HG03520 (cell line): ENCODE data around the gene ANXA9.

Experiments
- ATAC-seq: cut with Tn5 transposase; IDR thresholded peaks from one replicate; pipeline ENCODE4 v1.9.1; 2021; ENCODE audit warnings: mild to moderate bottlenecking, moderate library complexity; ENCODE audit not compliant: unreplicated experiment

ANXA9 gene

DNA sequence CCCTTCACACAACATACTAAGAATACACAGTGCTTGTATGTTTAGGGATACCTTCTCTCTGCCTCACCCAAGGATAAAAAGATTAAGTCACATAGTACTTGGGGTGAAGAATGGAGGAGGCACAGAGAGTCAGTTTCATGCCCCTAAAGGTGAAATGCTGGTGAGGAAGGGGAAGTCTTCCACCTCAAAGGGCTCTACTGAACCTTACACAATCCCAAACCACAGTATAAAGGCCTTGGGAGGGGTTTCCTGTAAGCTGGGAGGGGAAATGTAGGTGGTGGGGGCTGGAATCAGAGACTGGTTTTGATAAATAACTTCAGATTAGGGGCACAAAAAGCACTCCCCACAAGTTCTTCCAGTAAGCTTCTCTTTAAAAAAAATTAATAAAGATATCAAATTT lies 21.1 kb downstream of the ANXA9 start:
- no peak for ATAC-seq

DNA sequence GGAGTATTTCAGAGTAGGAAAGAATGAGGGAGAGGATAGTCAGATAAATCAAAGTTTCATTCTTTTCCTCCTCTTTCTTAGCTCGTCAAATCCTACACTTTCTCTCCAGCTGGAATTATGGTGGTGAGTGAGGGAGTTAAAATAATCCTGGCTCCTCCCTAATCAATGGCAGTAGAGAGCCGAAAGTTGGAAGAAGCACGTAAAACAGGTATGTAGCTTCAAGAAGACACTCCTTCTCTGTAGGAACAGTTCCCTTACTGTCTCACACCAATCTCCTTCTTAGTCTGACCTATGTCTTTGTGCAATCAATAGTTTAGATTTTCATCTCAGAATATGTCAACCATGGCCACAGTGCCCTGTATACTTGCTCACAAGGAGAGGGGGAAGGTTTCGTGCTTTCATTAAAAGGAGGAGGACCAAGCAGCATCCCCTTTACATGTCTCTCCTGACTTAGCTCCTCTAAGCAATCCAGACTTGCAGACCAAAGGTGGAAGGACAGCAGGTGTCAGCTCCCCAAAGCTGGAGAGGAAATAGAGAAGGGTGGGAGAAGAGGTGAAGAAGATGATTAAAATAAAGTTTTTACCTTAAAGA lies 23.7 kb downstream of the ANXA9 start:
- ATAC-seq, result no peak

DNA sequence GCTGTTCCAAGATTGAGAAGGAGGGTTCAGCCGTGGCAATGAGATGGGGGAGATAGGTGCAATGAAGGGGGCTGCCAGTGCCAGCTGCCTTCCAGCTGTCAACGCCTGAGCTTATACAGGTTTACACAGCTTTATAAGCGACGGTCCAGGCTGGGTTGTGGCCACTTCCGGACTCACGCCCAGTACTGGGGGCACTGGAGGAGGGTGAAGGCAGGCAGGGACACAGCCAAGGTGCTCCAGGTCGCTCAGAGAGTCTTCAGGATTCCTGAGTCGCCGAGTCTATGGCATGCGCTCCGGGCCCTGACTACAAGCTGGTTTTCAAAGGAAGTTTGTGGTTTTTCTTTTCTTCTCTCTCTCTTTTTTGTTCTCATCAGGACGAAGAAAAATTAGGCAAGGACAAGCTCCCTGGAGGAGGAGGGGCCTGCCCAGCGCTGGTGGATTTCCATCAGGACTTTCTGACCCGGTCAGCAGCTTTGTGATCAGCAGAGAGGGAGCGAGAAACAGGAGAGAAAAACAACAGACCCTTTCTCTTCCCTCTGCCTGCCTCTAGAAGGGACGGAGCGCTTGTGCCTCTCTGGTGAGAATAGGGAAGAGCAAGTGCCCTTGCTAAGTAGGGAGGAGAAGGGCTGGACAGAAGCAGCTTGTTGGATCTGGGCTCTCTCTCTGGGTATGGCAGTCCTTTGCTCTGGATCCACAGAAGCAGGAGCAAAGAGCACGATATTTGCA lies 24.4 kb downstream of the ANXA9 start, which contains the start of gene MINDY1:
Gene MINDY1, minus strand, starts transcription at position 576 of the 726 bp plus-strand sequence. CDS start 4,285 bp downstream, outside the sequence.
- ATAC-seq, result no peak

DNA sequence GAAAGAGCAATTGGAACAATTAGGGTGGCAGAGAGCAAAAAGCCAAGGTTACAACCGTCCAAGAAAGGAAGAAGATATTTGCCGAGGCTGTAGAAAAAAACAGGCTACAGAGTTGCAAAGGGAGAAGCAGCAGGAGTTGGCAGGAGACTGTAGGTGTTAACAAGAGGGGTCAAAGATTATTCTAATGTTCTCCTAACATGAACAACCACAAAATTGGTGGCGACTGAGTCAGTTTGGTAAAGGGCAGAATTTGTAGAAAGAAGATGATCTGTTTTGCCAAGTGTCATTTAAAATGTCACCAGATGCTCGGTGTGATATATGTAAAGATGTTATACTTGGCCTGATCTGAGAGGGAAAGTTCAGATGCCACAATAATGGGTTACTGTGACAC lies 25.8 kb downstream of the ANXA9 start:
- ATAC-seq, result no peak

DNA sequence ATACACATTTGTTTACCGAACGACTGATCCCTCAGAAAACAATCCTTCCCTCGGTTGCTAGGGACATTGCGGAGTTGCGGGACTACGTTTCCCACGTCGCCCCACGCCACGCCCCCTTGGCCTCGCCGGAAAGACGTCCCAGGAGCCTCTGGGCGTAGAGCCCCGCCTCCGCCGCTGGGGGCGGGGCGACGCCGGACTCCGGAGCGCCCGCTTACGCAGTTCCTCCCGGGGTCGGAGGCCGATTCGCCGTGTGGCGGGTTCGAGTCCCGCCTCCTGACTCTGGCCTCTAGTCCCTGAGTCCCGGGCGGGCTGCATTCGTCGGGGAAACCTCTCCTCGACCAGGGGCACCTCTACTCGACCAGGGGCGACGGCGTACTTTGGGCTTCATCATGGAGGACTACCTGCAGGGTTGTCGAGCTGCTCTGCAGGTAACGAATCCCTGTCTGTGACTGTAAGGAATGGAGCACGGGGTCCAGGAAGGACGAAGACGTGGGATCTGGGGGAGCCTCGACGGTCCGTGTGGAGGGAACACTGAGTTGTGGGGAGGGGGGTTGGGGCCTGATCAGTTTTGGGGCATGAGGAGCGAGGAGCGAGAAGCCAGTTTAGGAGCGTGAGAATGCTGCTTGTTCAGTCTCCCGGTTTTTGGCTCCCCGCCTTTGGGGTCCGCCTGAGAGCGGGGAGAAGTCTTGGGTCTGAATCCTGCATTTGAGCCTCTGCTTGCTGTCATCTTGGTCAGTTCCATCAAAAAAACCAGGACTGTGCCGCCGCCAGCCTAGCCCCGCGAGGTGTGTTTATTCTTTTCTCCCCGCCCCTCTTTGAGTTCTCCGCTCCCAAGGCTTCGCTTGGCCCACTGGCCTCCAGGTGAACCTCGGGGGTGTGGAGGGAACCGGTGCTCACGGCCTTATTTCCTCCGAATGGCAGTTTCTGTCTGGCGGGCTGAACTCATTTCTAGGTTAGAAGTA lies 26.4 kb downstream of the ANXA9 start, which contains the start of gene PRUNE1:
Gene PRUNE1, plus strand, starts transcription at position 206 of the 962 bp plus-strand sequence. Its CDS starts 184 bp downstream, at position 390.
- ATAC-seq, result peak; percentile 56

DNA sequence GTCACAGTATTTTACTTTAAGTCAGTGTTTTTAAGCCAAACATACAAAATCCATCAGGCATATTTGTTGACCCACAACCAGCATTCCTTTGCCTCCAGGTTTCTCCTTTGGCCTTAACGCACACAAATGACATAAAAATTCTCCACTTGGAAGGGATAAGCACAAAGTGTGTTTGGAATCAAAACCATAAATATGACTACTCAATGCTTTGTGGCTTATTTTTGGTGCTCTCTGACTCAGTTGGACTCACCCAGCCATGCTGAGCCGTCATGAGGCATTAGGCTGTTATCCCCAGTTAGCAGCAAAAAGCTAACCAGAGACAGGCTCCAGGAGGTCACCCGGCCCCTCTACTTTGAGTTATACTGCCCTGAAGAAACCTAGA lies 27.1 kb downstream of the ANXA9 start:
- ATAC-seq, result no peak

DNA sequence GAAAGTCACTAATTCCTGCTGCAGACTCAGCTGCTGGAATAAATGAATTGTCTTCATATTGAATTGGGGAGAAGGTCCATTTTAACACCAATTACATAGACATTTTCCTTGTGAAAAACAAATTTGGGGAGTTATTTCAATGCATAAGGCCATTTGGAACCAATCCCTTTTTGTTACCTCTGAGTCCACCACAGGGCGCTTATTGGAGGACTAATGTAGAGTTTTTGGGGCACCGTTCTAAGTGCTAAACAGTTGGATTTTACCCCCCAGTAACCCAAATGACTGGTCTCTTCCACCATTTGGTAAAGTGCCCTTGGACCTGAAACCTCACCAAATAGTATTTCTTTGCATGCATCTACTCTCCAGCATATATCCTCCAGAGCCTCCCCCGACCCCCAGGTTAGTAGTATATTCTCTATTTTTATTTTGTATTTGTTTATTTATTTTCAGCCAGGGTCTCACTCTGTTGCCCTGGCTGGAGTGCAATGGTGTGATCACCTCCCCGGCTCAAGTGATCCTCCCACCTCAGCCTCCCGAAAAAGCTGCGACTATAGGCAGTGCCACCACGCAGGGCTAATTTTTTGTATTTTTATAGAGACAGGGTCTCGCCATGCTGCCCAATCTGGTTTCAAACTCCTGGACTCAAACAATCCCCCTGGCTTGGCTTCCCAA lies 27.7 kb downstream of the ANXA9 start:
- no peak for ATAC-seq

DNA sequence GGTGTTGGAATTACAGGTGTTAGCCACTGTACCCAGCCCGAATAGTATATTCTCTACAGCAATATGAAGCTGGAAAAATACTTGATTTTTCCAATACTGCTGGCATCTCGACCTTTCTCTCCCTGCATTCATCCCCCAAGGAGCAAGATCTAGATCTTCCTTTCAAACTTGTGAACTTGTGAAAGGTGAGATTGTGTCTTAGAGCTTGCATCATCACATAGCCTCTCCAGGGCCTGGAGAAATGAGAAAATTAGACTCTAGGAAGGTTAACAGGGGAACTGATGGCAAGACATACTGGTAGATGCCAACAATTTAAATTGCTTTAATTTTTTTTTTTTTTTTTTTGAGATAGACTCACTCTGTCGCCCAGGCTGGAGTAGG lies 28.2 kb downstream of the ANXA9 start:
- no peak for ATAC-seq

DNA sequence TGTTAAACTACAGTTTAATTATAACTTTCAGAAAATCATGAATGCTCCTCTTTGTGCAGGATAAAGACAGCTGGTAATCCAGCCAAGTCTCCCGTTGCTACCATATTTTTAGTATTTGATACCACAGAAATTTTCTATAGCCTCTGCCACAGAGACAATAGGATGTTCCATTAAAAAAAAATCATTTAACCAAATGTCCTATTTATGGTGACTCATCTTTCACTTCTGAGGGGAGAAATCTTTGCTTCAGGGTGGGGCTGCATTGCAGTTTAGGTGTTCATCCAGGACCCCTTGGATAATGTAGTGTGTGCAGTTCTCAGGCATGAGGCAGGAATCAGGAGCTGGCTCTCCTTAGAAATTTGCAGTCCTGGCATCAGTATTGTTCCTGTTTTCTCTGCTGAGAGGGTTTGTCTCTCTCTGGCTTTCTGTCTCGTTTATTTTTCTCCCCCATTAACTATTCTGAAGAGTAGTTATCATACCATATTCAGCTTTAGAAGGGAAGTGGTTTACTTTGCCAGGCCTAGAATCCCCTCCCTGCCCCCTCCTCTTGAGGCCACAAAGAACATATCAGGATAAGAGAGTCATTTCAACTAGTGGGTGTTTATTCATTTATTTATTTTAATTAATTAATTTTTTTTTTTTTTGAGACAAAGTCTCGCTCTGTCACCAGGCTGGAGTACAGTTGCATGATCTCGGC lies 29.2 kb downstream of the ANXA9 start:
- ATAC-seq, result no peak

DNA sequence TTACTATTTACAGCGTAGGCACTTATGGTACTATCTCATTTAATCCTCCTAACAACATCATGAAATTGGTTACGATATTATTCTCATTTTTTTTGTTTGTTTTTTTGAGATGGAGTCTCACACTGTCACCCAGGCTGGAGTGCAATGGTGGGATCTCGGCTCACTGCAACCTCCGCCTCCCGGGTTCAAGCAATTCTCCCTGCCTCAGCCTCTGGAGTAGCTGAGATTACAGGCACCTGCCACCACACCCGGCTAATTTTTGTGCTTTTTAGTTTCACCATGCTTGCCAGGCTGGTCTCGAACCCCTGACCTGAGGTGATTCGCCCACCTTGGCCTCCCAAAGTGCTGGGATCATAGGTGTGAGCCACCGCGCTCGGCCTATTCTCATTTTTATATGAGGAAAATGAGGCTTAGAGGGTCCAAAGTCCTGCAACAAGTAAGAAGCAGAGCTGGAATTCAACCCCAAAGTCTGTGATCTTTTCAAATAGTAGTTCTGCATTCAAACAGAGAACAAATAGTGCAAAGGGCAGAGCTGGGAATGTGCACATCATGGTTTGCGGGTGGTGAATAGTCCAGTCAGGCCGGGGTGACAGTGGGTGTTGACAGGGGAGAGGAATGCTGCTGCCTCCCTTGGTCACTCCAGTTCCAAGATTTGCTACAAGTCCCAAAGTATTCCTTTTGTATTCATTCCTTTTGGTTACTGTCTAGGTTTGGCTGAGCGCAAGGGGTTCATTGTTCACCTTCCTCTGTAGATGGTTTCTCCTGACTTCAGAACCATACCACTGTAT lies 30.8 kb downstream of the ANXA9 start:
- no peak for ATAC-seq

DNA sequence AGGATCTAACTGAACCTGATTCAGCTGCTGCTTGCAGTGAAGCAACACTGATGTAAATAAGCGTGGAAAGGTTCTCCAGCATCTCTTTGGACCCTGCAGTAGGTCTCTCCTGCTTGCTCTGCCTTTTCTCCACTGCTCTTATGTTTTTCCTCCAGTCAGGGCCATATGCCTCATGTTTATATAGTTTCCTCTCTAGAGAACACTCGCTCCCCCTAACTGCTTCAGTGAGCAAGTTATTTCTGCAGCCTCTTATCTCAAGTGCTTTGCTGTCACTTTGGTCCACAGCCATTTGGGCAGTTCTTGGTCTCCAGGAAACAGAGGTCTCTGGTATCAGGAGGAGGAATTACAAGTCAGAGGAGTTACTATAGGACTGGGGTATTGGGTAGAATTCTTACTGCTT lies 31.4 kb downstream of the ANXA9 start:
- no peak for ATAC-seq

DNA sequence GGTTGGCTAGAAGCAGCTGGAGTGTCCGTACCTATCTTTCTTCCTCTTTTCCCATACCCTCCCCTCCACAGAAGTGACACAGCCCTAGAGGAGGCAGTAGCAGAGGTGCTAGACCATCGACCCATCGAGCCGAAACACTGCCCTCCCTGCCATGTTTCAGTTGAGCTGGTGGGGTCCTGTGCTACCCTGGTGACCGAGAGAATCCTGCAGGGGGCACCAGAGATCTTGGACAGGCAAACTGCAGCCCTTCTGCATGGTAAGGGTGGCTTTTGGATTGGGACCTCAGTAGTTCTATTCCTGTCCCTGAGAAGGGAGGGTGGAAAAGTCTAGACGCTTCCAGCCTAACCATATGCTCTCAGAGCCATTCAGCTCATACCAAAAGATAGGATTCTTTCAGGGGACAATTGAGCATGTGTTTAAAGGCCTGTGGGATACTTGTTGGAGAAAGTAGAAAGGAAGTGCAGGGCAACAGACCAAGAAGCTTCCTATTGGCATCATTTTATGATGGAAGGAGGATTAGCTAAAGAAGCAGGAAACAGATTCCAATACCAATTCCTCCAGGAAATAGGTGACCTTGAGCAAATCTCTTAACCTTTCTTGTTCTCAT lies 42.6 kb downstream of the ANXA9 start:
- no peak for ATAC-seq

DNA sequence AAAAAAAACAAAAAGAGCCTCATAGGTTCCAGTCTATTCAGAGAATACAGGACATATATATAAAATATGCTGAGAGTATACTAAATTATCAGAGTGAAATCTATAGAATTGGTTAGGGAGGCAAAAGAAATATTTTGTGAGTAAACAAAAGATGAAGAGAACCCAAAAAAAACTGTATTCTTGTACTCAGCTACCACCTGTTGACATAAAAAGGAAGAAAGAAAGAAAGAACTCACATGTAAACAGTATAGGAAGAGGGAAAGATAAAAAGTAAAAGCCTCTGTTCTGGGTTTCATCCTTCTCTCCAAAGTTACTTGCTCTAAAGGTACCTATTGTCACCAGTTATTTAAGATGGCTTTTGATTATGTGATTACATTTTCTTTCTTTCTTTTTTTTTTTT lies 44.4 kb downstream of the ANXA9 start:
- ATAC-seq, result no peak

DNA sequence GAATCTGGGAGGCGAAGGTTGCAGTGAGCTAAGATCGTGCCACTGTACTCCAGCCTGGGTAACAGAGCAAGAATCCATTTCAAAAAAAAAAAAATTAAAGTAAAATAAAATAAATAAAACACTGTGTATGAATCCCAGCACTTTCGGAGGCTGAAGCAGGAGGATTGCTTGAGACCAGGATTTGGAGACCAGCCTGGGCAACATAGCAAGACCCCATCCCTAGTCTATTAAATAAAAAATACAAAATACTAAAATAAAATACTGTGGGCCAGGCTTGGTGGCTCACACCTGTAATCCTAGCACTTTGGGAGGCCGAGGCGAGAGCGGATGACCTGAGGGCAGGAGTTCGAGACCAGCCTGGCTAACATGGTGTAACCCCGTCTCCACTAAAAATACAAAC lies 50.1 kb downstream of the ANXA9 start:
- ATAC-seq, result no peak

DNA sequence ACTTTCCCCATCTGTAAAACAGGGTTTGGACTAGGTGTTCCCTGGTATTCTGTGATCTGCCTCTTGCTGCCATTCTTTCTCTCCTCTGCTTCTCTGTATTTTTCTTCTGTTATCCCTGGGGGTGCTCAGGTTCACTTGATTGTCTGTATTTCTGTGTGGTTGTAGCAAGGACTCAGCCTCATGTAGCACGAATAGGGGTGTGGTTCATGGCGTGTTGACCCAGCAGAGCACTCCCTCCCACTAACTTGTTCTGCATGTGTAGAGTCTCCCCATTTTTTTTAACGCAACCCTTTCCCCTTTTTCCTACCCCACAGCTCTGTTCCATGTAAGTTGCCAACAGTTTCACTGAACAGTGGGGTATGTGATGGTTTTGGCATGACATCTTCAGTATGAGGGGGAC lies 53.1 kb downstream of the ANXA9 start:
- ATAC-seq, result no peak

DNA sequence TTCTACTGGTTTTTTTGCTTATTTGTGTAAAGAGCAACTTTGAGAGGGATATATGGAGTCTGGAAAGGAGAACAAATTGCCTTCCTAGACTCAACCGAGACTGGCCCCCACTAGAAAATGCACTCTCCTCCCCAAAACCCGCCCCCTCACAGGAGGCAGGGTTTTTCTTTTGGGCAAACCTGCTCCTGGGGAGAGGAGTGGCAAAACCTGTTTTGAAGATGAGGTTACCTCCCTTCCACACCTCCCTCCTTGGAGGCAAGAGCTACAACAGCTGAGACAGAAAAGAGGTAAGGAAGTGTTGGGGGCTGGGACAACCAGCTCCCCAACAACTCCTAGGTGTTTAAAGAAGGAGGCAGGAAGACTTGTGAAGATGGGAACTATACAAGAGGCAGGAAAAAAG lies 54.3 kb downstream of the ANXA9 start, which contains the start of gene BNIPL:
Gene BNIPL, plus strand, starts transcription at position 231 of the 400 bp plus-strand sequence. Its CDS starts 140 bp downstream, at position 371.
- no peak for ATAC-seq

DNA sequence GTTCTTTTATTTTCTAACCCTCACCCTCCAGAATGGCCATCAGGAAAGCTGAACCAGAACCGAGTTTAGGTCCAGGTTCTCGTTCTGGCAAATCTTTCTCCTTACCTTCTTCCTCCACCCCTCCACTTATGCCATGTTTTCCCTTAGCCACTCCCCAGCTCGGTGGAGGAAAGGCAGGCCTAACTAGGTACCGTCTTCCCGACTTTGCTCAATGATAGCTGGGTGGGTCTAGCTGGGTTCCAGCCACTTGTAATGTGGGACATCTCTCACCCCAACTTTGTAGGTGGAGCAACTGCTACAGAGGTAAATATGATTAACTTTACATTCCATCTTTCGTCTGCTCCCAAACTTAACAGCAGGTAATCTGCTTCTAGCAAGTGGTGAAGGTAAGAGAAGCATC lies 54.9 kb downstream of the ANXA9 start:
- ATAC-seq, result no peak

DNA sequence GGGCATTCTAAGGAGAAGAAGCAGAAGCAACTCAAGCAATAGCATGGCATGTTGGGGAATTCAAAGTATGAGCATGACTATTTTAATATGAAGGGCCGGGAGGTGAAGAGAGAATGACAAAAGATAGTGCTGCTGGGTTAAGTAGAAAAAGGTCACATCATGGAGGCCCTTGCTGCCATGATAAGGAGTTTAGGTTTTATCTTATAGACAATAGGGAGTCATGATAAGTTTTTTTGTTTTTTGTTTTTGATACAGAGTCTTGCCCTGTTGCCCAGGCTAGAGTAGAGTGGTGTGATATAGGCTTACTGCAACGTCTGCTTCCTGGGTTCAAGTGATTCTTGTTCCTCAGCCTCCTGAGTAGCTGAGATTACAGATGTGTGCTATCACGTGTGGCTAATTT lies 57.4 kb downstream of the ANXA9 start:
- ATAC-seq, result no peak

DNA sequence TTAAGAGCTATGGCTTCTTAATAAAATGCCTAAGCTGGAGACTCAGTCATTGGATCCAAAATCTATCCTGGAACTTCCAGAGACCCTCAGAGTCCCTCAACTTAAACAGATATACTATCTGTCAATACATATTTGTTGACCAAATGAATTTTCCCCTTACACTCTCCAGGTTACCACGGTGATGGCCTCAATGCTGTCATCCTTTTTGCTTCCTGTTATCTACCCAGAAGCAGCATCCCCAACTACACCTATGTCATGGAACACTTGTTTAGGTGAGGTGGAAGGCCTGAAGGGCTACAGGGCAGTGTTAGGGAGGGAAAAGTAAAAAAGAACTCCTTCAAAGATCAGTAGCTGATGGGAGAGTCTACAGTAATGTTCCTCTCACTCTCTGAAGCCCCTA lies 61.1 kb downstream of the ANXA9 start:
- ATAC-seq, result no peak
